ENCODE data around the gene ST3GAL6.

Gene ST3GAL6

DNA sequence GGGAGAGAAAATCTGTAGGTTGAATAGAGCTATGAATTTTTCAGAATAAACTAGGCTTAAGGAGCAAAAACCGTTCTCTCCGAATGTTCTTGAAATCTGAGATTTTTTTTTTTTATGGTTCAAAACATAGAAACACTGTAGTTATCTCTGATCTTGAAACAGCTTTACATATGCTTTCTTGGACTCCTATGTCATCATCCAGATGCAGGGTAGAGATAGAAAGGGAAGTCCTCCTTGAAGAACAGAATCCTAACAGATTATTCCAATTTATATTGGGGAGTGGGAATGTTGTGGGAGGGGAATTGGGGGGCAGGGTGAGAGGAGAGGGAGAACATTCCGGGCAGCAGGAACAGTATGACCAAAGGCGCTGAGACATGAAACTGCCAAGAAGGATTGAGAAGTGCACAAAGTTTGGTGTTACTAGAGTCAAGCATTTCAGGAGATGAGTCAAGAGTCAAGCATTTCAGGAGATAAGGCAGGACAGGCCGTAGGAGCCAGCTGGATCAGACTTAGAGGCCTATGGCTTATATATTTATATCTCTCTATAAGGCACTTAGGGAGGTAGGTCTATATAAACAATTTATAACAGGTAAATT is 21.9 kb upstream of the ST3GAL6 start:
- no peak for DNase-seq

DNA sequence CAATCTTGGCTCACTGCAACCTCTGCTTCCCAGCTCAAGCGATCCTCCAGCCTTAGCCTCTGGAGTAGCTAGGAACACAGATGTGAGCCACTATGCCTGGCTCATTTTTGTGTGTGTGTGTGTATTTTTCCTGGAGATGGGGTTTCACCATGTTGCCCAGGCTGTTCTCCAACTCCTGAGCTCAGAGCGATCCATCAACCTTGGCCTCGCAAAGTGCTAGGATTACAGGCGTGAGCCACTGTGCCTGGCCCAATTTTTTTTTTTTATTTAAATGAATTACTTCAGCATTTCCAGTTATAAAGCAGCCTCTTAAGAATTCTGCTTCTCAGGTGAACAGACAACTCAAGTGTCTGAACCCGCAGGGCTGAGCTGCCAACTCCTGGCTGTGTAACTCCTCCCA is 20.1 kb upstream of the ST3GAL6 start:
- DNase-seq: no peak

DNA sequence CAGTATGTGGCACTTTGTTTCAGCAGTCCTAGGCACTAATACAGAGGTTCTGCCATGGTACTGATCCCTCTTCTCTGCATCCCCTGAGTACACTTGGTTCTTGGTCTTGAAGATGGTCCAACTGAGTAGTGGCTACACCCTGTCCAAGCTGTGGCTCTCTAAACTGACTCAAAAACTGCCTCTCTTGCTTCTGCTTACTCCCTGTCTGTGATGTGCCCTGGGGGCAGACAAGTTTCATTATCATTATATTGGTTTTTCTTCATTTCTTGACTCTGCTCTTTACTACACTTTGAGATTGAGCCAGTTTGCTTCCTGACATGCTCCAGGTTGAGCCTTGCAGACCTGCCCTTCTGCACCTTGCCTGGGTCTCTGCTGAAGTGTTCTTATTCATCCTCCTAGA is 18.9 kb upstream of the ST3GAL6 start:
- no peak for DNase-seq

DNA sequence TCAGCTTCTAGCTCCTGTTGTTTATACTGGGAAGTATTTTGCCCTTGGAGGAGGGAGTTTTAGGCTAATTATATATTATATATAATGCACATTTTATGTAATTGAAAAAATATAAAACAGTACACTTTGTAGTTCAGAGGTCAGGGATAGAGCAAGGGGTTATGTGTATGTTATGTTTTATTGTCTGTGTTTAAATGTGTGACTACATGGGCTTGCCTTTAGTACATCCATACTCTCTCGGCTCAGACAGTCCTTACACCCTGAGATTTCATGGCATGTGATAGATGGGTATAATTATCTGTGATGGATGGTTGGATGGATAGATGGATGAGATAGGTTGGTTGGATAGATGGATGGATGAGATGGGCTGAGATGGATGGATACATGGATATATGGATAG is 17.4 kb upstream of the ST3GAL6 start:
- DNase-seq: no peak

DNA sequence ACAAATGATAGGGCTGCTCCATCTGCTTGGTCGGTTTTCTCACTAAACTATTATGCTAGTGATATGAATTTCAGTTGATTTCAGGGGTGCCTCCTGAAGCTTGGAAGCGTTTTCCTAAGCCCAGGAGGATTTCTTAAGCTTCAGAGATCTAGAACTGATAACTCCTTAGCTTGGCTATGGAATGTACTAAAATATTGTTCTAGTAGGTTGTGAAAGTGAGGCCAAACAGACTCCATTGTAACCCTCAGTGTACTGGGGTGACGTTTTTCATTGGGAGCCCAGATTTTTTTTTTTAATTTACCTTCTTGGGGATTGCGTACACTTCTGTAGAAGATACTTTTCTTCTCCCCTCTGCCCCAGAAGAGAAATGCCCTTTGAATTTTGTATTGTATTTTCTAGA is 17.0 kb upstream of the ST3GAL6 start:
- DNase-seq: no peak

DNA sequence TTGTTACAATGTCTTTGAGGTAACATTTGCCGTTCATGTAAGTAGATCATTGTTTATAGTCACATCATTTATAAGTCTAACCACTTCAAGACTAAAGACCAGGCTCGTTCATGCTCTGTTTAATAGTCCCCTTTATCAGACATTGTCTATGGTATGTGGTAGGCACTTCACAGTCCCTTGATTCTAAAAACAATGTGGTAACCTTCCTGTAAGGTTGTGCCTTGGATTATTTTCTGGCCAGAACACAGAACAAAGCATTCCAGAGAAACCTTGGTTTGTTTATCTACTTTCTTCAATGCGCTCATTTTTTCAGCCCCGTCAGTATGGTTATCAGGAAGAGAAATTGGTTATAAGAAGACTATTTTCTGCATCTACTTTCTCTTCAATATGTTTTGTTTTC is 16.3 kb upstream of the ST3GAL6 start:
- no peak for DNase-seq

DNA sequence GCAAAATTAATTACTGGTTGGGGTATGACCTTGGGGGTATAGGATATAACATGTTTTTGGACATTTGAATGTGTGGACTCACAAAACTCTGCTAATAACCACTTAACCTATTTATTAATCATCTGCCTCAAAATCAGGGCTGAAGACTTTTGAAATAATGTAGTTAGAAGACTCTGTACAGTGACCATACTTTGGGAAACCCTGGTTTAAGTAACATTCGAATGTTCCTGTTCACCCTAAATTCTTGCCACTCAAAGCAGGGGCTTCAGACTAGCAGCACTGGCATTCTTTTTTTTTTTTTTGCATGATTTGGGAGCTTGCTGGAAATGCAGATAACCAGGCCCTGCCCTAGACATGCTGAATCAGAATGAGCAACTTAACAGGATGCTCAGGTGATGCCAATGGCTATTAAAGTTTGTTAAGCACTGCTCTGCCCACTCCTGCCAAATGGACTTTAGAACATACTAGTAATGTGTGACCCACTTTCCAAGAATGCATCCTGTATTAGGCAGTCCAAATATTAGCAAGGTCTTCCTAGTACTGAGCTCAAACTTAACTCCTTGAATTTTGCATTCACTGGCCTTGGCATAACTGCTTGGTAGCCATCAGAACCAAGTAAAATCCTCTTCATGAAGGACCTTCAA is 12.7 kb upstream of the ST3GAL6 start:
- no peak for DNase-seq

DNA sequence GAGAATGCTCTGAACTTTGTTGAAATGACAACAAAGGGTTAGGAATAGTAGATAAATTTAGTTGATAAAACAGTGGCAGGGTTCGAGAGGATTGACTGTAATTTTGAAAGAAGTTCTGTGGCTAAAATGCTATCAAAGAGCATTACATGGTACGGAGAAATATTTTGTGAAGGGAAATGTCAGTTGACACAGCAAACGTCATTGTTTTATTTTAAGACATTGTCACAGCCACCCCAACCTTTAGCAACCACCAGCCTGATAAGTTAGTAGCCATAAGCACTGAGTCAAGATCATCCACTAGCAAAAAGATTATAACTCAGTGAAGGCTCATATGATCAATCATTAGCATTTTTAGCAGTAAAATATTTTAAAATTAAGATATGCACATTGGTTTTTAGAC is 8.7 kb upstream of the ST3GAL6 start:
- DNase-seq: no peak

DNA sequence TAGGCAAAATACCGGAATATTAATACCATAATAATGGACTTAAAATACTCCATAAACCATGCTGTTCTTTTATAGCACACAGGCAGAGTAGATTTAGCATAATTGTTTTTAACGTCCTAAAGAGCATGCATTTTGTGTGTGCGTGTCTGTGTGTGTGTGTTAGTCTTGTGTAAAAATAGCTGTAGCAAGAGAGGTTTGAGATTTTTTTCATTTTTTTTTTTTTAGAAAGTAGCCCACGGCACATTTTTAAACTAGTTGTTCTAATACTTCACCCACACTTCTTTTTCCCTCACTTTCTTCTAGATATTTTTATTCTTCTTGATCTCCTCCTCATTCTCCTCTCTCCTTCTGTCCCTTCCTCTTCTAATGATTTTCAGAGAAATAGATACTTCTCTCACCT is 7.5 kb upstream of the ST3GAL6 start:
- no peak for DNase-seq

DNA sequence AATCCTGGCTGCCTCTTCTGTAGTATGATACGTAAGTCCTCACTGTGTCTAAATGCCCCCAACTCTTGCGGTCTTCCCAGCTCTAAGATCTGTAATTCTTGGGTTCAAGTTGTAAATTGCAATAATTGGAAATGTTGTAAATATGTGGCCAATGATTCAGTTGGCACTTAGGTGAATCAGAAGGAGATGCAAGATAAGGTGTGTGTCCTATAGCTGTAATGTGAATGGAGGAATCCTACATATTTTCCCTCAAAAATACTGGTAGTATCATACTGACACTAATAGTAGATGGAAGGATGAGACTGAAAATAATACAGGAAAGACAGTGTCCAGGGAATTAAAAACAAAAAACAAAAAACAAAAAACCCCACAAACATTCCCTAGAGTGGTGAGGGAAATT is 3.5 kb upstream of the ST3GAL6 start:
- no peak for DNase-seq

DNA sequence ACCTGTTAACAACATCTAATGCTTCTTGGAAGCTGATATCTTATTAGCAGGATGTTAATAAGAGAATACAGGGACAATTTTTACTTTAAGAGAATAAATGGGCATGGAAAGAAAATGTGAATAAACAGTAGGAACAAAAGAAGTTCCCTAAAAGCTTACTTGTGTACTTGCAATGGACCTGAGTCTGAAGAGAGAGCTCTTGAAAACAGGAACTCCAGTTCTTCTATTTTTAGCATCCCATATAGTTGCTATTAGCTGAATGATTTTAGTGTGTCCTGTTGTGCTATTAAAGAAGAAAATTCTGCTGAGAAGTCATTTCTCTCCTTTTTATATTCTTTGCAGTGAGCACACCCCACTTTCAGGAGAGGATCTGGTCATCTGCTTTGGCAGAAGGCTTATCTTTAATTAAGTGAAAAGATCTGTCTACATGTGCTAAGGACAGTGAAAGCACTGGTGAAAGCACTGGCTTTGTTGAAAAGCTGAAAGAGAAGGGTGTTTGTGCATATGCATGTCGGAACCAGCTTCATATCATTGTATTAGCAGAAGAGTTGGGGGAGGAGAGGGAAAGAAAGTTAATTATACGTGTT is 1.4 kb upstream of the ST3GAL6 start:
- peak; percentile 75 to 83 for DNase-seq

DNA sequence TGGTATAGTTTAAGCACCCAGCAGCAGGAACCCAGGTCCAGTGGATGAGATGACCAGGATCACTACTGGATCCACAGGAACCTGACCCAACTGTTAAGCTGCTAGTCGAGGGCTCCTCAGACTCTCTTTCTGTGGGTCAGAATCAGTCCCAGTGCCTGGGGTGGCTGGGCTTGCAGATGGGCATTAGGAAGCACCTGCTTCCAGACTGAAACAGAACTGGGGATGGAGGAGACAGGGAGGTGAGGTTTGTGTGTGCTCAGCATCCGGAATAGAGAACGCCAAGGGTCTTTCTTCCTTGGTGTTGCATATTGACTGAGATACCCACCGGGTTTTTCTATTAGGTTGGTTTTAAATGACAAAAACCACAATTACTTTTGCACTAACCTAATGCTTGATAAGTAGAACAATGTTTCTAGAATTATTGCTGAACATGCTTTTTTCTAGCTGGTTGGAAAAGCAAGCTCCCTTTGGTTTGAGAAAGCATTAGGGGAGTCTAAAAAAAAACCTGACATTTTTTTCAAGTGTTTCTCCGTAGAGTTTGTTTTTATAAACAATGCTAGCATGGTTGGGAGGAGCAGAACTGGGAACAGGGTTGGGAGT is 779 bp downstream of the ST3GAL6 start:
- peak; percentile 37 to 46 for DNase-seq

DNA sequence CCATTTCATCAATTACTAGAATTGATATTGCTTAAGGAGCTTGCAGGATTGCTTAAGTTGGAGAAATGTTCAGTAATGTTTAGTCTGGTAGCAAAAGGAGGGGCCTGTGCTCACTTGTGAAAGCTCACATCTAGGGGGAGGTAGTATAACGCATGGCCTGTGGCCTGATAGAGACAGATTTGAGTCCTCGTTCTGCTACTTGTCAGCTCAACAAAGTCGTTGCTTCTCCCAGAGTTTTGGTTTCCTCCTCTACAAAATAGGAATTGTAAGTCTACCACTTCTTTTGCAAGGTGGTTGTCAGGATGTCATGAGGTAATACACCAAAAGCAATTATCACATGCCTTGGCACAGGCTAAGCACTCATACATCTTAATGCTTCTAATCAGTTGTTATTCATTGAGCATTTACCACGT is 1.3 kb downstream of the ST3GAL6 start:
- DNase-seq: peak; percentile 56 to 67

DNA sequence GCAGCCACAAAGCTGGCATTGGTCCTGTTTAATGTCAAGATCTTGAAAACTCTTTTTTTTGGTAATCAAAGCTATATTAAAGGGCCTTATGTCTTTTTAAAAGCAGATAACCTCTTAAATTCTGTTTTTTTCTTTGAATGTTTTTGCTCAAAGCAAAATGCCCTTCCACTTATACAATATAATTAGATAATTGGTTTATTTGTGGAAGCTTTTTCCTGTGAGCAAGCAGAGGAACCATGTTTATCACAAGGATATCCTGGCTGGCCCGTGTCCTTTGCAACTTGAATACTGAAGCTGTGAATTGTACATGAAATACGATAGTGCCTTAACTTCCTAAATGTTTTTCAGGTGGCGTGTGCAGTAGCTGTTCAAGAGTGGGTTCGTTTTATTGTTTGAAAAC is 2.6 kb downstream of the ST3GAL6 start:
- no peak for DNase-seq

DNA sequence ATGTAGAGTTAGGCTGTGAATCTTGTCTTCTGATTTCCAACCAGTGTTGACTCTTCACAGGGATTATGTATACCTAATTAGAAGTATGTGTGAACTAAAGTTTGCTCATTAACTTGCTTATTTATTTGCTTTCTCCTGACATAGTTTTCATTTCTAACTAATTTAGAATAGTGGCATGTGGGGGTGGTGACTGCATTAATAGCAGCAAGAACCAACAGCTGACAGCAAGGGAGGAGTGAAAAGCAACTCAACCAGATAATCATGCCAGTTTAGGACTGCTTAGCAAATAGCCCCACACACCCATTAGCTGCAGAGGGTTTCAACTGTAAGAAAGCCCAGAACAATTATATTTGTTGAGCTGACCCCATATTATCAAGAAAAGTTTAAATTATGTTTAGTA is 3.8 kb downstream of the ST3GAL6 start:
- DNase-seq: no peak

DNA sequence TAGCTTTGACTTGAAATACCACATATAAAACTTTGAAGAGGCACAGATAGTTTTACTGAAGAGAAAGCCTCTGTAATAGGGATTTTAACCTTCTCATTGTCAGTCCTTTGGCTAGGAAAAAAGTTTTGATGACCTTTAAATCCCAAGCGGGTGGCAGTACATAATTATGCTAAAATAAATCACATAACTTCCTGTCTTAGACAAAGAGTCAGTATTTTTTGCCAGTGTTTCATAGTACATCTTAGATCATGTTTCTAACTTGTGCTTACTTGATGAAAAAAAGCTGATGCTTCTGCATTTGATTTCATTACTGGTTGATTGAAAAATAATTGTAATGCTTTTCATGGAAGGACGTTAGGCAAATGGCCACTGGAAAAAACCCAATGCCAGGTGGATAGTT is 5.8 kb downstream of the ST3GAL6 start:
- no peak for DNase-seq

DNA sequence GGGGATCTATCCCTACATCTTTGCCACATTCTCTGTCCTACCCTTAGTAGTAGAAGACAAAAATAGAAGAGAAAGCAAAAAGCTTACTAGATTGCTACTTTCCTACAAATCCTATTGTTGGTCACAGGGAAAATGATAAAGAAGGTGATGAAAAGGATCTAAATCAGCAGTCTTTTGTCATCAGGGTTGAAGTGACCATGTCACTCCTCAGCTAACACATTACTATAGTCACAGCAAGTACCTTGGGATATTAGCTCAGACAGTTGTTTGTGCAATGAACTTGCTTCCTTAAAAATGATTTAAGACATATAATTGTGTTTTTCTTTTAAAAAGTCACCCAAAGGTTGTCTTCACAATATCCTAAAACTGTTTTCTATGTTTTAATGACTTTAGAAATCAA is 6.3 kb downstream of the ST3GAL6 start:
- DNase-seq: no peak

DNA sequence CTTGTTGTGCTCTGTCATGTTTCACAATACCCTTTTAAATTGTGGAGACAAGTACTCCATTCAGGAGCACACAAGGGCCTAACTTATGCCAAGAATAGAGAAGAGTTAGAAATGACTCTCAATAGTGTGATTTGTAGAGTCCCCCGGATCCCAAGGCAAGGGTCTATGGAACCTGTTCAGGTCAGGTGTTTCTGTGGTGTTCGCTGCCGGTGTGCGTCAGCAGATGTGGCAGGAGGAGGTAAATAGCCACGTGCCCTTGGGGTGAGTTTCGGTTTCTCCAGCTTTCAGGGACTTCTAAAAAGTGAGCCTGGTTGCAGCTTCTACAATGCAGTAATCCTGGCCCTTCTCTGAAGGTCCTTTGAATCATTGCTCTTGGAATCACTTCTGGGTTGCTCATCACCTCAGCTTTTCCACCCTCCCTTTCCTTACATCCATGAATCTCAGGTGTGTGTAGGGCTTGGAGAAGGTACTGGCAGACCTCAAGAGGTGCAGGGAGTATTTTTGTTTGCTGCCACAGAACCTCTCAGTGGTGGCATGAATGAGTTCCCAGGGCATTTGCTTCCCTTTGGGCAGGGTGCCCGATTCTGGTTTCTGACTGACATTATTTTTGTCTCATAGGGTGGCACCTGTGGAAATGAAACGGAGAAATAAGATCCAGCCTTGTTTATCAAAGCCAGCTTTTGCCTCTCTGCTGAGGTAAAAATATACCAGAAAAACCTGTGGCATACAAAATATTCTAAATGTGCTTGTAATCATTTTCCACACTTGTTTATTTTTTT is 7.3 kb downstream of the ST3GAL6 start:
- no peak for DNase-seq

DNA sequence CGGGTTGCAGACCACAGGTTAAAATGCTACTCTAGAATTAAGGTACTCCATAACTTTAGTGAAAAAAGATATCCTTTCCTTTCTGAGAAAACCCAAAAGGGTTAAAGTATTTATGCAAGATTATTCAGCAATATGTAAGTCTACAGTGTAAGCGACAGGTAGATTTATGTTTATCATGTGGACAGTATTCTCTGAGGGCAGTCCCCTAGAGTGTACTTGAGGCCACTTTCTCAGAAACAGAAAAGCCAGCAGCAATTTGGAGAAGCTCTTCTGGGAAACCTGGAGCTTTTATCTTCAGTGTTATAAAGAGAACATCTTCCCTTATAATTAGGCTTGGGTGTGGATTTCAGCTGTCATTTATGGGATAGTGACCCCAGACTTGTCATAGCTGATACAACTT is 8.9 kb downstream of the ST3GAL6 start:
- no peak for DNase-seq

DNA sequence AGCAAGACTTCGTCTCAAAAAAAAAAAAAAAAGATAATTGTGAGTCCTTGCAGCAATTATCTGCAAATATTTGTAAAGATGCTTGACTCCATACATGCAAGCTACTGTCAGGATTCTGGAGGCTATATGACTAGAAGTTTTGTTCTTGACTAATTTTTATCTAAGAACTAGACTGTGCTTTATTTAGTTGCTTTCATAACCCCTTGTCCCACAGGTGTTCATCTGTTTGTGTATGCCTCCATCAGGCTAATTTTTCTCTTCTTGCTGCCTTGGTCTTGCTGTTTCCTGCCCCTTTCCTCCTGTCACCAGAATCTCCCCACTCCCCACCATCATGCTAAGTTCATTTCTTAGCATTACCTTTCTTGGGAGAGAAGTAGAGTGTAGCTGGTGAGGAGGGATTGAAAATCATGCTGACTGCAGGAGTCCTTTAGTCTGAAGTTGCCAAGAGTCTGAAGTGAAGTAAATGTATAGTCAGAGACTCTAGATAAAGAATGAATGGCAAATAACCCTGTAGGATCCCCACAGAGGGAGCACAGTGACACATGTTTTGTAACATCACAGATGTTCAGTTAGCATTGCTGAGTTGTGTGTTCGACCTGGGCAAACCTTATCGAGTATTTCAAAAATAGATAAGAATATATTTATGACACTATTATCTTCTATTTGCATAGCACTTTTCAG is 12.5 kb downstream of the ST3GAL6 start:
- no peak for DNase-seq

DNA sequence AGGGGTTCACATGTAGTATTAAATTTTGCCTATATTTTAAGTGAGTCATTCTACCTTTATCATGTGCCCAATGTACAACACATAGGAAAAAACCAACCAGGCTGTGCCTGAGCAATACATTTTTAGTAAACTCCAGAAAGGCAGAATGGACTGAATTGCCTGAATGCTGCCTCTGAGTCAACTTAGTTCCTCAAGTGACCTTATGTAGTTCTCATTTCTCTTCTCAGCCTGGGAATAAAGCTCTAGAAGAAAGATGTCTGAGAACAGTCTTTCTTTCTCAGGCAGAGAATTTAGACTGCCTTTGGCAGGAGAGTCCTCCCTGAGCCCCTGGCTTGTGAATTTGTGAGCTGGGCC is 13.0 kb downstream of the ST3GAL6 start:
- DNase-seq: no peak

DNA sequence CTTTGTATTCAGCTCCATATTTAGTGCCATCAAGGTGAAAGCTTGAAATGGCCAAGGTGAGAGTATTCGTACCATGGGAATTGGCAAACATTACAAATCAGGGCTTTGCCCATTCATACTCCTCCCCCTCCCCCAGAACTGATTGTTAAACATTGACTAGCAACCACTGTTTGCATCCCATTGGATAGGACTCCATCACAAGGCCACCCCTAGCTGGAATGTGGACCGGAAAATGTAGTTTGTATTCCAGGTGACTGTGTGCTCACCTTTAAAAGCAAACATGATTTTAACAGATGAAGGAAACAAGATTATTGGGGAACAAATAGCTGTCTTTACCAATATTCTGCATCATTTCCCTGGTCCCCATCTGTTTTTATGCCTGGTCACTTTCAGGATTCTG is 14.1 kb downstream of the ST3GAL6 start:
- no peak for DNase-seq

DNA sequence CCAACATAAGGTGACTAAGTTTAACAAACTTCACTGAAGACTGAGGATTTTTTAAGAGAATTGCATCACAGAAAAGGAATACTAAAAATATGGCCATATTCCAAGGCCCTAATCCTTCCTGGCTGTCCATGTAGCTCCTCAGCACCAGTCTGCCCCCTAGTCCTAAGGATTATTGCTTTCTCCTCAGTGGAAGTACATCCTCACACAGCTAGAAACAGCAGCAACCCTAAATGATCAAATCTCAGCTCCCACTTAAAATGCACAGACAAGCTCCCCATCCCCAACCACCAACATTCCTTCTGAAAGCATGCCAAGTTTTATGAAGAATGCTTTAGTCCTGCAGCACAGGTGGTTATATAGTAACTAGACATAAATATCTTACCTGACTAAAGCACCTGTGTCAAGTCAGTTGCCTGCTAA is 14.7 kb downstream of the ST3GAL6 start:
- DNase-seq: no peak
